Prostate gland (tissue), 2 donors: ENCODE measurements around the gene CHRNG.

ENCODE experiments used
- POLR2AphosphoS5 ChIP-seq: sonication (generic); formaldehyde crosslinking; IDR thresholded peaks from one replicate; pipeline ENCODE4 v1.6.1; 2017; ENCODE audit warnings: antibody characterized with exemption
- TF ChIP-seq, protein P1 (sequence below), 4 experiments: fragments of 200-600 bp in 2 of 4; fragments of 450-650 bp in 2 of 4; sonication (generic) in 2 of 4; IDR thresholded peaks; 1 replicate in 3 of 4; 2 replicates in 1 of 4; pipeline ENCODE4 v1.5.1; 2016 to 2019; ENCODE audit warnings: antibody characterized with exemption in 4 of 4, mild to moderate bottlenecking in 2 of 4, moderate library complexity in 2 of 4

DNA sequence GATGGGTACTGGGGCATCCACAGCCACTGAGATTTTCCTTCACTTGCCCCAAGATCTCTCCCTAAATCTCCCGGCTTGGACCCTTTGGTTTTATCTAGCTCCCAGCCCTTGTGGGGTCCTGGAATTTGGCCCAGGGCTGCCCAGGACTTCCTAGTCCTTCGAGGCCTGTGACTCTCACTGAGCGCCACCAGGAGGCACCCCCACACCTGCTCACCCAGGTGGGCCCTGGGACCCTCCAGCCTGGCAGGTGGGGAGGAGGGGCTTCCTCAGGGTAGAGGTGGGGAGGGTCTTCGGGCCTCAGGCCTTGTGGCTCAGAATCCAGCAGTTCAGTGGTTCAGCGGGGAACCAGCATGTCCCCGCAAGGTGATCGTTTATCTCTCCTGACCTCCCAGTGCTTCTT lies 31.2 kb upstream of the CHRNG start:
- TF ChIP-seq, protein P1, sequence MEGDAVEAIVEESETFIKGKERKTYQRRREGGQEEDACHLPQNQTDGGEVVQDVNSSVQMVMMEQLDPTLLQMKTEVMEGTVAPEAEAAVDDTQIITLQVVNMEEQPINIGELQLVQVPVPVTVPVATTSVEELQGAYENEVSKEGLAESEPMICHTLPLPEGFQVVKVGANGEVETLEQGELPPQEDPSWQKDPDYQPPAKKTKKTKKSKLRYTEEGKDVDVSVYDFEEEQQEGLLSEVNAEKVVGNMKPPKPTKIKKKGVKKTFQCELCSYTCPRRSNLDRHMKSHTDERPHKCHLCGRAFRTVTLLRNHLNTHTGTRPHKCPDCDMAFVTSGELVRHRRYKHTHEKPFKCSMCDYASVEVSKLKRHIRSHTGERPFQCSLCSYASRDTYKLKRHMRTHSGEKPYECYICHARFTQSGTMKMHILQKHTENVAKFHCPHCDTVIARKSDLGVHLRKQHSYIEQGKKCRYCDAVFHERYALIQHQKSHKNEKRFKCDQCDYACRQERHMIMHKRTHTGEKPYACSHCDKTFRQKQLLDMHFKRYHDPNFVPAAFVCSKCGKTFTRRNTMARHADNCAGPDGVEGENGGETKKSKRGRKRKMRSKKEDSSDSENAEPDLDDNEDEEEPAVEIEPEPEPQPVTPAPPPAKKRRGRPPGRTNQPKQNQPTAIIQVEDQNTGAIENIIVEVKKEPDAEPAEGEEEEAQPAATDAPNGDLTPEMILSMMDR (IDR thresholded peaks at IDR 0.05) = no peak
- TF ChIP-seq POLR2AphosphoS5 = no peak
